ENCODE measurements around the gene STPG4. TPM values are rescaled to one million over a fixed set of nuclear protein-coding genes. Genes with fewer than 3 reads are reported as not detected.

Gene STPG4
- total and polyA plus RNA-seq, 2 of the 8 experiments (the other 6 are each of a cell fraction or from before 2014, with no cell fraction given) = 0.28 TPM; not detected in 1

- H3K9ac ChIP-seq (replicated peaks in 1 of 4; ENCODE audit: extremely low read depth in 1 of 4, low read depth in 3 of 4, low read length in 3 of 4) = no peak overlapping the region
- WGBS, 2 experiments (ENCODE audit: extremely low coverage in 1 of 2, insufficient coverage in 1 of 2, insufficient read length in 1 of 2, insufficient replicate concordance in 2 of 2, low coverage in 1 of 2, low lambda C conversion rate in 2 of 2, missing lambda C conversion rate in 1 of 2) = 68% methylated on average over 5 of the region's 5 CpGs; no CpG with 5 or more reads in 1 of the 2 experiments
- no peak for DNase-seq (ENCODE audit: low read depth in 1 of 2, low spot score in 2 of 2)
These were observed 98.7 kb downstream of the STPG4 start for GRCh38 chr2:47056374-47056773.

More at GRCh38 chr2:47056374-47056773, 98.7 kb downstream of the STPG4 start:
- ChIA-PET POLR2A (ENCODE audit: partially characterized antibody) (interaction anchor here (0.8 to 1.0 kb wide), 2 partner anchors 14 to 114 kb away, joined by 3 read pairs; no protein-coding TSS in a partner anchor), CTCF (ENCODE audit: partially characterized antibody) (interaction anchor here (1.4 kb wide), 1 partner anchor 45 kb away, joined by 3 read pairs; no protein-coding TSS in a partner anchor)
- no peaks in the 10 kb centered on the region for H3K79me2 ChIP-seq (ENCODE audit: control insufficient read depth in 1 of 2, insufficient read depth in 2 of 2, low read length in 2 of 2)
- H4K20me1 ChIP-seq (replicated peaks in 1 of 2; ENCODE audit: control insufficient read depth in 1 of 2, insufficient read depth in 2 of 2, low read length in 2 of 2) = no peaks in the 10 kb centered on the region
- H2AK5ac ChIP-seq (ENCODE audit: low read depth, low read length) = no peak overlapping the region
- H3K27ac ChIP-seq (ENCODE audit: low read depth, low read length) = no peak overlapping the region
- no peaks in the 10 kb centered on the region for H3K23me2 ChIP-seq (ENCODE audit: low read depth, low read length)
- no peak overlapping the region for H4K8ac ChIP-seq (ENCODE audit: extremely low read depth, insufficient read depth, low read length)
- no peaks in the 10 kb centered on the region for H3K79me1 ChIP-seq (ENCODE audit: low read depth, low read length)
- H3K27me3 ChIP-seq (replicated peaks in 1 of 4; ENCODE audit: control insufficient read depth in 3 of 4, extremely low read depth in 1 of 4, insufficient read depth in 3 of 4, low read length in 3 of 4) = no peaks in the 10 kb centered on the region
- H3K4me1 ChIP-seq (replicated peaks in 1 of 4; ENCODE audit: control insufficient read depth in 3 of 4, insufficient read depth in 4 of 4, low read length in 3 of 4) = peaks cover 3 to 19% (median 9%) of the 10 kb centered on the region in 4 experiments
- no peak for TF ChIP-seq BACH1 (IDR thresholded peaks at IDR 0.05; ENCODE audit: low read length)
- no peak for TF ChIP-seq TAF7 (optimal IDR thresholded peaks at IDR 0.05; ENCODE audit: borderline replicate concordance, low read depth, low read length)
- TF ChIP-seq SIN3A (conservative IDR thresholded peaks at IDR 0.05 in 1 of 2, IDR thresholded peaks at IDR 0.05 in 1 of 2; ENCODE audit: low read depth in 1 of 2, low read length in 2 of 2) = no peak
- no peak for TF ChIP-seq NRF1 (IDR thresholded peaks at IDR 0.05; ENCODE audit: low read depth, low read length)
- no peak for TF ChIP-seq CHD2 (IDR thresholded peaks at IDR 0.05; ENCODE audit: low read length)
- TF ChIP-seq KDM5A (IDR thresholded peaks at IDR 0.05; ENCODE audit: low read length) = no peak
- no peak for TF ChIP-seq BCL11A (IDR thresholded peaks at IDR 0.05; ENCODE audit: low read depth in 2 of 2, low read length in 2 of 2)
- H3K36me3 ChIP-seq (ENCODE audit: control insufficient read depth in 2 of 4, insufficient read depth in 4 of 4, low read length in 3 of 4) = no peaks in the 10 kb centered on the region; a peak in 1 of 8 replicates
- no peaks in the 10 kb centered on the region for H3K9me3 ChIP-seq (ENCODE audit: insufficient read depth in 2 of 2, low read depth in 1 of 2, low read length in 1 of 2)
- no peak overlapping the region for H2BK12ac ChIP-seq (ENCODE audit: low read depth, low read length)
- no peak overlapping the region for H4K5ac ChIP-seq (ENCODE audit: insufficient read length, low read depth, low read length)
- FAIRE-seq = no peak
- H3K56ac ChIP-seq (replicated peaks; ENCODE audit: insufficient read length, low read depth, low read length) = no peak overlapping the region
- no peak overlapping the region for H2BK5ac ChIP-seq (ENCODE audit: low read depth, low read length)
- H2AFZ ChIP-seq (ENCODE audit: low read length) = no peak overlapping the region
- H2BK120ac ChIP-seq (replicated peaks; ENCODE audit: low read depth, low read length) = no peak overlapping the region
- H3K23ac ChIP-seq (ENCODE audit: insufficient read length) = no peak overlapping the region
- no peak overlapping the region for H2BK15ac ChIP-seq (ENCODE audit: low read length)
- H3K4ac ChIP-seq (replicated peaks; ENCODE audit: insufficient read length, low read depth, low read length) = no peak overlapping the region
- H2BK20ac ChIP-seq (ENCODE audit: low read length) = no peak overlapping the region
- H3K4me3 ChIP-seq (ENCODE audit: extremely low read depth in 1 of 4, insufficient read depth in 2 of 4, low read depth in 3 of 4, low read length in 4 of 4) = no peak overlapping the region
- no peak overlapping the region for H3K14ac ChIP-seq (ENCODE audit: insufficient read length)
- no peak overlapping the region for H3K18ac ChIP-seq (ENCODE audit: extremely low read depth, low read length)
- 0 out of 4 replicates have a peak overlapping the region, but pooled peaks of 1 of the 2 experiments have one; percentile 1 for H3K4me2 ChIP-seq (ENCODE audit: insufficient read depth in 1 of 2, low read depth in 2 of 2, low read length in 2 of 2)
- peak overlapping the region; percentile 44 for H4K91ac ChIP-seq (replicated peaks; ENCODE audit: insufficient read length, low read length)

Measured in H1 (cell line).